Neural cell (in vitro differentiated cells): ENCODE measurements around the gene MICB.

ENCODE experiments used
- CTCF ChIP-seq: fragments of 450-650 bp; IDR thresholded peaks from 2 replicates; pipeline ENCODE4 v1.5.1; 2014; ENCODE audit warnings: antibody characterized with exemption, mild to moderate bottlenecking, moderate library complexity; ENCODE audit not compliant: poor library complexity, severe bottlenecking
- EP300 ChIP-seq: fragments of 450-650 bp; conservative IDR thresholded peaks from 2 replicates; pipeline ENCODE4 v1.6.1; 2014; ENCODE audit warnings: antibody characterized with exemption, mild to moderate bottlenecking, moderate library complexity; ENCODE audit not compliant: poor library complexity, severe bottlenecking
- EZH2 ChIP-seq: fragments of 200-600, 300-800 bp; shearing (Covaris generic), sonication (generic); IDR thresholded peaks from 2 replicates; pipeline ENCODE4 v1.6.1; 2014; ENCODE audit warnings: antibody characterized with exemption, low read length, borderline replicate concordance, mild to moderate bottlenecking; ENCODE audit not compliant: insufficient read depth, poor library complexity, severe bottlenecking
- MXI1 ChIP-seq: fragments of 450-650 bp; conservative IDR thresholded peaks from 2 replicates; pipeline ENCODE4 v1.6.1; 2014; ENCODE audit warnings: antibody characterized with exemption, mild to moderate bottlenecking; ENCODE audit not compliant: poor library complexity, severe bottlenecking
- POLR2AphosphoS5 ChIP-seq: IDR thresholded peaks from 2 replicates; pipeline ENCODE4 v1.6.1; 2012
- SMC3 ChIP-seq: fragments of 450-650 bp; conservative IDR thresholded peaks from 2 replicates; pipeline ENCODE4 v1.6.1; 2014; ENCODE audit warnings: antibody characterized with exemption, mild to moderate bottlenecking, moderate library complexity; ENCODE audit not compliant: poor library complexity
- TAF1 ChIP-seq: IDR thresholded peaks from 2 replicates; pipeline ENCODE4 v1.6.1; 2012; ENCODE audit warnings: low read depth
- TF ChIP-seq, protein P1 (sequence below): IDR thresholded peaks from 2 replicates; pipeline ENCODE4 v1.6.1; 2012; ENCODE audit warnings: borderline replicate concordance

GRCh38 chr6:31465718-31466117, 32.2 kb upstream of the MICB start:
- TF ChIP-seq CTCF (no peak), POLR2AphosphoS5 (no peak), EP300 (no peak), EZH2 (no peak), MXI1 (no peak), TAF1 (no peak), SMC3 (no peak)
- TF ChIP-seq, protein P1, sequence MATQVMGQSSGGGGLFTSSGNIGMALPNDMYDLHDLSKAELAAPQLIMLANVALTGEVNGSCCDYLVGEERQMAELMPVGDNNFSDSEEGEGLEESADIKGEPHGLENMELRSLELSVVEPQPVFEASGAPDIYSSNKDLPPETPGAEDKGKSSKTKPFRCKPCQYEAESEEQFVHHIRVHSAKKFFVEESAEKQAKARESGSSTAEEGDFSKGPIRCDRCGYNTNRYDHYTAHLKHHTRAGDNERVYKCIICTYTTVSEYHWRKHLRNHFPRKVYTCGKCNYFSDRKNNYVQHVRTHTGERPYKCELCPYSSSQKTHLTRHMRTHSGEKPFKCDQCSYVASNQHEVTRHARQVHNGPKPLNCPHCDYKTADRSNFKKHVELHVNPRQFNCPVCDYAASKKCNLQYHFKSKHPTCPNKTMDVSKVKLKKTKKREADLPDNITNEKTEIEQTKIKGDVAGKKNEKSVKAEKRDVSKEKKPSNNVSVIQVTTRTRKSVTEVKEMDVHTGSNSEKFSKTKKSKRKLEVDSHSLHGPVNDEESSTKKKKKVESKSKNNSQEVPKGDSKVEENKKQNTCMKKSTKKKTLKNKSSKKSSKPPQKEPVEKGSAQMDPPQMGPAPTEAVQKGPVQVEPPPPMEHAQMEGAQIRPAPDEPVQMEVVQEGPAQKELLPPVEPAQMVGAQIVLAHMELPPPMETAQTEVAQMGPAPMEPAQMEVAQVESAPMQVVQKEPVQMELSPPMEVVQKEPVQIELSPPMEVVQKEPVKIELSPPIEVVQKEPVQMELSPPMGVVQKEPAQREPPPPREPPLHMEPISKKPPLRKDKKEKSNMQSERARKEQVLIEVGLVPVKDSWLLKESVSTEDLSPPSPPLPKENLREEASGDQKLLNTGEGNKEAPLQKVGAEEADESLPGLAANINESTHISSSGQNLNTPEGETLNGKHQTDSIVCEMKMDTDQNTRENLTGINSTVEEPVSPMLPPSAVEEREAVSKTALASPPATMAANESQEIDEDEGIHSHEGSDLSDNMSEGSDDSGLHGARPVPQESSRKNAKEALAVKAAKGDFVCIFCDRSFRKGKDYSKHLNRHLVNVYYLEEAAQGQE, result no peak
